ENCODE data around the gene GPC6.
A peak's percentile ranks its signal among the peaks of the same experiment; 100 is the strongest.

The GPC6 gene

GRCh38 chr13:94087100-94087499, 860.5 kb downstream of the GPC6 start:
- no peak for DNase-seq

- DNase-seq, result no peak
Observed at GRCh38 chr13:94088742-94089141, 862.1 kb downstream of the GPC6 start.

GRCh38 chr13:94090773-94091480, 864.3 kb downstream of the GPC6 start:
- DNase-seq, result no peak

GRCh38 chr13:94093652-94094315, 867.2 kb downstream of the GPC6 start:
- no peak for DNase-seq

DNA sequence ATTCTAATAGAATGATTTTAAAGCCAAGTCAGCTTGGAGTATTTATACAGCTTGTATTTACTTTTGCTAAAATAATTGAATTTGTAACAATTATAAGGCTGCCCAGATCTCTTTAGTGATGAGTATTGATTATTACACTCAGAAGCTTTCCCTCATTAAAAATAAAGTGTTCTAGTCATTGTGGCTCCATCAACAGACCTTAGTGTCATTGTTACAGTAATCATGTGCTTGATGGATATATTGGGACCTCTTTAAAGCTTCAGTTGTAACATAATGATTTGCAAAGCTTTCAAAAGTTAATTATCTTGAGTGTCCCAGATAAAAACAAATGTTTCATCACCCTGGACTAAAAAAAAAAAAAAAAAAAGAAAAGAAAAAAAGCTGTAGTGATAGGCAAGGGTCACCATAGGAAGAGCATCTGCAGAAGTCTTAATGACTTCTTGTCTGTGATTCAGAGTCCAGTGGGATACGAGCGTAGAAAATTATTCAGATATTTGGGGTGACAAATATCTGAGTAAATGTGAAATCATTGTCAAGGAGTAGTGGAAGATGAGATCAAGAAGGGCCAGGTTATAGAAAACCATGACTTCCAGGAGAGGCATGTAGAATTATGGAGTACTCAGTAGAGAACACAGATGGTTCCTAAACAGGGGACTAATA, 883.2 kb downstream of the GPC6 start:
- no peak for DNase-seq

DNA sequence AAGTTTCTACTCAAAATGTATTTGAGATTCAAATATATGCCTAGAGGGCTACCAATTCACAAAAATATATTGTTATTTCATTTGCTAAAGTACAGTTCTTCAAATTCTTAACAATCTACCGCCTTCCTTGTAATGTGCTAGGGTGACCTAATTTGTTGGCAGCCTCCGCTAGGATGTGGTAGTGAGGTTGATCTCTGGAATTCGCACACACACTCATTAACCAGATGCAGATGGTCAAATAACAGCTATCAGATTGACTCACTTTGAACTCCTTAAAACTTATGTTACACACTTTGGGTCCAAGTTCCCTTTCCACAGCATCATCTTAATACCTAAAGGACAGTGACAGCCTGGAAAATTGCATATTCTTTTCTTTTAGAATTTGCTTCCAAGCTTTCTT, 885.6 kb downstream of the GPC6 start:
- DNase-seq, result no peak

DNA sequence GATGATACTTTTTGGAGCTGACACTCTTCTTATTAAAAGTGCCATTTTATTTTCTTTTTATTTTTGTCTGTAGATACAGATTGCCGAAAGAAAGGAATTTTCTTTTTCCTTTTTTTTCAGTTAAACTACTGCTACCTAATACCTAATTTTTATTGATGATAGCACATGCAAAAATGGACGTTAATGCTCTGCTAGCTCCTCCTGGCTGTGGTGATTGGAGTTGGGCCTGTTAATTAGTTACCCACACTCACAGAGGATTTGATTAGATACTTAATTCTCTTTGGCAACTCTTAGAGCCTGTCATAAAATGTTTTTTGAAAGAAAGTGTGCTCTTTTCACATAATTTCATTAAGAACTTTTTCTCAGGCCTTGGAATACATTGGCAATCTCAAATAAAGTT, 886.1 kb downstream of the GPC6 start:
- no peak for DNase-seq

- DNase-seq, result no peak
Observed at GRCh38 chr13:94113245-94113644, 886.6 kb downstream of the GPC6 start.

- no peak for DNase-seq
Observed at GRCh38 chr13:94114166-94114565, 887.6 kb downstream of the GPC6 start.

DNA sequence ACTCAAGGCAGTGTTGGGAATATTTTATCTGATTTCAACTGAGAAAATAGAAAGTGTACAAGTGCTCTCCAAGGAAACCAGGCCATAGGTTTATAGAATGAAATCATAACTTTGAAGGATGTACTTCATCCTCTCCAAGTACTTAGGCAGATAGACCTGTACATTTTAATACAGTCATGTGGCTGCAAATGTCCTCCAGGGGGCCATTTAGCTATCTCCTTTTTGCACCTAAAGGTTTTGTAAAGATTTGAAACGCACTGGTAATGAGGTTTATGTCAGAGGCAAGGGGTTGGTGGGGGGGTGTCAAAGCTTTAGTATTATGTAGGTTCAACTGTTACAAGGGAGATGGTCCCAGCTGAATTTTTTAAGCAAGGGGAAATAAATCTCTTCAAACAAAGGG, 888.4 kb downstream of the GPC6 start:
- no peak for DNase-seq

DNA sequence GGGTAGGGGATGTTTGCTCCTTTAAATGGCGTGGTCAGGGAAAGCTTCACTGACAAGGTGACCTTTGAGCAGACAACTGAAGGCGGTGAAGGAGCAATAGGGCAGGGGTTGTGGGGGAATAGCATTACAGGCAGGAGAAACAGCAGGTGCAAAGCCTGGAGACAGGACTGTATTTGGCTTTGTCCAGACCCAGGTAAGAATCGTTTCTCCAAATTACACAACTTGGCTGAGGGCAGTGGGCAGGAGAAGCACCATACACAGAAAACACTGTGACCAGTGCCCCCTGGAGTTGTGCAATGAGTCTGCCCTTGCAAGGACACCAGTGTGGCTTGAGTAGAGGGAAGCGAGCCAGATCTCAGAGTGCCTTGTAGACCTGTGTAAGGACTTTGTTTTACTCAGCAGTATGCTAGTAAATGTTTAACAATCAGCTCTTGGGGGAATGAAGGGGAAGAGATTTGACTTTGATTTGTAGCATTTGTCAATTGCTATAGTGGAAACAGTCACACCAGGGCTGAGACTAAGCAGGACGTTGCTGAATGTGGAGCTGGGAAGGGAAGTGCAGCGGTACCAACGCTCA, 892.8 kb downstream of the GPC6 start:
- no peak for DNase-seq

GRCh38 chr13:94120878-94121277, 894.3 kb downstream of the GPC6 start:
- no peak for DNase-seq

DNA sequence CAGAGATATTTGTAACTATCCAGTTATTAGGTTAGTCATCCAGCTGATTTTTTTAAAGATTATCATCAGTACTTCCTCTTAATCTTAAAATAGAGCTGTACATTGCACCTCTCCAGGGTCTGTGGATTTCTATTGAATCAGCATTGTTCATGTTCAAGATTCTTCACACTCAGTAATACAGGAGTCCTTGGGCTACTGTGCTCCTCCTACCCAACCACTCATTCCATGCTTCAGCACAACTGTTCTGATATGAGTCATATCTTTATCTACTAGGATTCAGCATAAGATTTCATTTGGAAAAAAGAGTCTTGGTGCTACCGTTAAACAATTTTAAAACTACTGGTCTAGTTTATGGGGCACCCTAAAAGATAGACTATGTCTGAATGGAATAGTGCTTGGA, 895.1 kb downstream of the GPC6 start:
- DNase-seq, result no peak

- DNase-seq, result no peak
Observed at GRCh38 chr13:94122300-94122915, 895.8 kb downstream of the GPC6 start.

DNA sequence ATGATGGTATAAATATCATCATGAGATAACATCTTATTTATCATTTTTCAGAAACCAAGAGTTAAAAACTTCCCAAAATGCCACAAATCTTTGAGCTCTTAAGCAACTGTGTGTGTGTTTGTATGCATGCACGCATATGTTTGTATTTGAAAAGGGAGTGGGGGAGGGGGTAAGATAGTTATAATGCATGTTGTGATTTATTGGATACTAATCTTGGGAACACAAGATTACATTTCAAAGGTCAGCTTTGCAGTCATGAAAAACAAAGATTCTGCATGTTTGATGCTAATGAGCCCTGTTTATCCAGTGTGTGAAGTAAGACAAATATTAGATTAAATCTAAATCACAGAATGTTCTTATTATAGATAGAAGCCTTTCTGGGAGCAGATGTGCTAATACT, 897.0 kb downstream of the GPC6 start:
- no peak for DNase-seq

GRCh38 chr13:94128430-94128829, 901.8 kb downstream of the GPC6 start:
- no peak for DNase-seq

DNA sequence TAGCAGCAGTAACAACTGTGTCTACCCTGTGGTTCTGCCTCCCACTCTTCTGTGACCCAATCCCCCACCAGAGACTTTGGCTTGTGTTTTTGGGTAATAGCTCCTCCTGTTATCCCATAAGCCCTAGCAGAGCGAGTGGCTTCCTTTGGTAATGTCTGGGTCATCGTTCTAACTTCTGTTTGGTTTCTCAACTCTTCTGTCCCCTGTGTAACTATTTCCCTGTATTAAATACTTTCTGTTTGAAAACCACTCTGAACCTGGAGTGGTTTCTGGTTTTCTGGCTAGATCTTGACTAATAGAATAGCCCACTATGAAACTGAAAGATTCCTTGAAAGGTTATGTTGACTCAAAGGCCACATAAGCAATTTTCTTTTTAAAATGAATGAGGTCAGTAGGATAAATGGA, 902.9 kb downstream of the GPC6 start:
- DNase-seq, result peak; percentile 3

DNA sequence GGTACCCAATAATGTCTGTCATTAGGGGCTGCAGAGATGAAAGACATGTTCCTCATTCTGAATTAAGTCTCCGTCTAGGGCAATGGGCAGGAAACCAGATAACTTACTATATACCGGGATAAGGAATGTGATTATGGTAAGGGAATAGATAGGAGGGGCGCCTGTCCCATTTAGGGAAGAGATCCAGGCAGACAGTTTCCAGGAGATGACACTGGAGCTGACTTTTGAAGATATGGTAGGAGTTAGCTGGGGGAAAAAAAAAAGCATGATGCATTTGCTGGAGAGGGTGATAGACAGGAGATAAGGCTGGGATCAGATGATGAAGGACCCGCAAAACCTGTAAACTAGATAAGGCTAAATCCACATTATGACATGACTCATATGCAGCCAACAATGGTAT, 912.2 kb downstream of the GPC6 start:
- no peak for DNase-seq

DNA sequence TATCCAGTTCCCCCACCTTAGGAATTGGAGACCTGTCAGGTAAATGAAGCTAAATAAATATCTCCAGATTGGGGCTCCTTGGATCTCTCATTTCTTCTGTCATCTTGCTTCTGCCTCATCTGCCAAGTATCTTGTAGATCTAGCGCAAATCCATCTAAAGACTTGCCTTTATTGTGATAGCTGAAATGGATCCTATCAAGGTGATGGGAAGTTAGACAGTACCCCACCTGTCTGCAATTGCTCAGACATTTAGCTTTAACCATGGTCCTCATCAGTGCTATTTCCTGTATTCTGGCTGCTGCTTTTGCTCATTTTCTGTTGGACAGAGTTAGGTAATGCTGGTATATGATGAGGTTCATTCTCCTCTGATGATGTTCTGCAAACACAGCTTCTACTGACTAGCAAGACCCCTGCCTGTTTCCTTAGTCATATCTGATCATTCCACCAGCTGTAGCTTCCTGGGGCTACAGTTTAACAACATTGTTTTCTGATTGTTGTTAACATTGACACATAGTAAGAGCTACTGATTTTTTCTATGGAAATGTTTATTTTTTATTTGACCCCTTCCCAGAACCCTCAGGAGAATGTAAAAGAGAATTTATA, 912.9 kb downstream of the GPC6 start:
- no peak for DNase-seq

- no peak for DNase-seq
Observed at GRCh38 chr13:94140027-94140426, 913.4 kb downstream of the GPC6 start.

DNA sequence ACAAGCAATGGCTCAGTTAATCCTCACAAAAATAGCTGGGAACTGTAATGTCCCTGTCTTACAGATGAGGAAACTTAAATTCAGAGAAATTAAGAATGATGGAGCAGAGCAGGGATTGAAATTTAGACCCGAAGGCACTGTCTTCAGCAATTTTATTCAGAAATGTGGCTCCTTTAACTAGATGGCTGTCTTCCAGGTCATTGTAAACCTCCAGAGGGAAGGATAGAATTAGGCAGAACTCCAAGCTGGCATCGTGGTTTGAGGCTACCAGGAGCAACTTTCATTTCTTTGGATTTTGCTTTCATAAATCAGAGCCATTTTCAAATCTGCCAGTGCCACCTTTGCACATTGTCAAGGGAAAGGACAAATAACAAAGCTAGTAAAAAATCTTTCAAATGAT, 913.9 kb downstream of the GPC6 start:
- DNase-seq, result no peak

- DNase-seq, result no peak
Observed at GRCh38 chr13:94143624-94144350, 917.2 kb downstream of the GPC6 start.

Measured in stimulated activated CD4-positive, alpha-beta T cell treated with anti-CD3 and anti-CD28 coated beads, Interleukin-4, amount 100 ng/mL, for 24 hours (primary cell).